Mucosa of descending colon (tissue), 3 donors: ENCODE measurements around the gene CPEB1. TPM values are rescaled to one million over a fixed set of nuclear protein-coding genes. Genes with fewer than 3 reads are reported as not detected.

Experiments
- ATAC-seq: fragments of 200-7000 bp; cut with Tn5 transposase; one replicate; pipeline ENCODE4 v1.9.1; 2020; ENCODE audit warnings: mild to moderate bottlenecking, moderate library complexity
- DNase-seq, 3 donors: peaks; one replicate each; pipeline ENCODE4 v3.0.0-alpha.2; 2020
- H3K36me3 ChIP-seq: fragments of 200-600 bp; one replicate; pipeline ENCODE4 v1.8.0; 2021; ENCODE audit warnings: low read depth, mild to moderate bottlenecking
- H3K4me1 ChIP-seq: fragments of 200-600 bp; one replicate; pipeline ENCODE4 v1.8.0; 2021; ENCODE audit warnings: low read depth, mild to moderate bottlenecking
- H3K4me3 ChIP-seq: fragments of 200-600 bp; one replicate; pipeline ENCODE4 v1.8.0; 2021; ENCODE audit warnings: mild to moderate bottlenecking
- H3K9me3 ChIP-seq: fragments of 200-600 bp; one replicate; pipeline ENCODE4 v1.8.0; 2021; ENCODE audit warnings: mild to moderate bottlenecking
- CTCF ChIP-seq: fragments of 200-600 bp; IDR thresholded peaks from one replicate; pipeline ENCODE4 v1.8.0; 2022; ENCODE audit warnings: antibody characterized with exemption, mild to moderate bottlenecking
- intact Hi-C, 2 donors: fragments of 100-400 bp; cut with DNase I in 1 of 2; cut with micrococcal nuclease in 1 of 2; formaldehyde crosslinking; loops; one replicate each; pipeline versions ENCODE4 v1.11.0 to v1.11.1; 2022; cut with DNase I, micrococcal nuclease
- total RNA-seq, 3 donors: library from RNA; stranded (reverse); fragmentation: NEBNext Ultra II Directional in 2 of 3; extraction: Animal tissue kit (Norgen Biotek cat#: 25700) in 2 of 3; gene quantifications; one replicate each; pipeline versions ENCODE4 v1.2.1 to v1.2.4, GENCODE V29; 2021 to 2023
- donor health status: DM: no; HTN: no; CAD: no; lungs with moderate emphysema.
- donor health status: DM: no; HTN: no; CAD: no.
- donor health status: DM: no; HTN: yes; CAD: no.

Gene CPEB1
- total RNA-seq, 3 donors from 2014 or later, result 0.61 to 11.8 (median 1.4) TPM

- TF ChIP-seq CTCF, result no peak
- no peaks in the 10 kb centered on the region for H3K4me1 ChIP-seq
- no peak for ATAC-seq
- no peak overlapping the region for H3K4me3 ChIP-seq
- DNase-seq, result no peak
- no peaks in the 10 kb centered on the region for H3K36me3 ChIP-seq
- intact Hi-C loops, result no loop called here
- no peaks in the 10 kb centered on the region for H3K9me3 ChIP-seq
Measured at GRCh38 chr15:82570721-82571508, 76.2 kb downstream of the CPEB1 start.

- Histone ChIP-seq H3K36me3 (no peaks in the 10 kb centered on the region), H3K4me3 (no peak overlapping the region), H3K9me3 (no peaks in the 10 kb centered on the region), H3K4me1 (no peaks in the 10 kb centered on the region)
- DNase-seq (no peak), ATAC-seq (no peak)
- no peak for TF ChIP-seq CTCF
- intact Hi-C loops, result no loop called here
Measured at GRCh38 chr15:82569834-82570233, 77.3 kb downstream of the CPEB1 start.

GRCh38 chr15:82568986-82569385 is 78.2 kb downstream of the CPEB1 start:
- no peaks in the 10 kb centered on the region for H3K4me1 ChIP-seq
- no peak for TF ChIP-seq CTCF
- intact Hi-C loops, result no loop called here
- no peak for ATAC-seq
- H3K36me3 ChIP-seq, result no peaks in the 10 kb centered on the region
- no peak overlapping the region for H3K4me3 ChIP-seq
- no peak for DNase-seq
- no peaks in the 10 kb centered on the region for H3K9me3 ChIP-seq

- Histone ChIP-seq H3K36me3 (no peaks in the 10 kb centered on the region), H3K9me3 (no peaks in the 10 kb centered on the region), H3K4me1 (no peaks in the 10 kb centered on the region), H3K4me3 (no peak overlapping the region)
- DNase-seq (no peak), ATAC-seq (no peak)
- no peak for TF ChIP-seq CTCF
- intact Hi-C loops, result no loop called here
Measured at GRCh38 chr15:82567661-82568060, 79.5 kb downstream of the CPEB1 start.

GRCh38 chr15:82566690-82567089 is 80.5 kb downstream of the CPEB1 start:
- TF ChIP-seq CTCF, result no peak
- DNase-seq (no peak), ATAC-seq (no peak)
- Histone ChIP-seq H3K4me1 (no peaks in the 10 kb centered on the region), H3K9me3 (no peaks in the 10 kb centered on the region), H3K4me3 (no peak overlapping the region), H3K36me3 (no peaks in the 10 kb centered on the region)
- intact Hi-C loops, result no loop called here
